HEK293 (cell line): ENCODE results near the gene RAB10.

Experiments used
- CTCF ChIP-seq: fragments of 450-650 bp; formaldehyde crosslinking; IDR thresholded peaks from 2 replicates; pipeline ENCODE4 v1.5.1; 2016; ENCODE audit warnings: missing biosample characterization, missing genetic modification characterization
- KLF8 ChIP-seq: fragments of 450-650 bp; formaldehyde crosslinking; IDR thresholded peaks from 2 replicates; pipeline ENCODE4 v1.5.1; 2016; ENCODE audit warnings: missing biosample characterization, missing genetic modification characterization
- TCF7L2 ChIP-seq: IDR thresholded peaks from 2 replicates; pipeline ENCODE4 v1.6.1; 2011; ENCODE audit warnings: low read depth, mild to moderate bottlenecking, inconsistent platforms, low read length, moderate library complexity, borderline replicate concordance
- ZNF121 ChIP-seq: fragments of 450-650 bp; formaldehyde crosslinking; IDR thresholded peaks from 2 replicates; pipeline ENCODE4 v1.5.1; 2016; ENCODE audit warnings: missing biosample characterization, missing genetic modification characterization
- ZNF221 ChIP-seq: fragments of 450-650 bp; formaldehyde crosslinking; IDR thresholded peaks from 2 replicates; pipeline ENCODE4 v1.5.1; 2017; ENCODE audit warnings: missing biosample characterization, missing genetic modification characterization, borderline replicate concordance
- ZNF530 ChIP-seq: fragments of 450-650 bp; formaldehyde crosslinking; IDR thresholded peaks from 2 replicates; pipeline ENCODE4 v1.5.1; 2016; ENCODE audit warnings: low read depth, missing biosample characterization, missing genetic modification characterization
- ZNF664 ChIP-seq: fragments of 450-650 bp; formaldehyde crosslinking; IDR thresholded peaks from 2 replicates; pipeline ENCODE4 v1.5.1; 2016; ENCODE audit warnings: missing biosample characterization, missing genetic modification characterization

- TF ChIP-seq ZNF221 (tag by site-specific recombination) = no peak
- TF ChIP-seq KLF8 = no peak
- TF ChIP-seq ZNF121 = no peak
- no peak for TF ChIP-seq CTCF (tag by site-specific recombination)
- no peak for TF ChIP-seq ZNF530
- TF ChIP-seq TCF7L2 = no peak
- TF ChIP-seq ZNF664 (tag by site-specific recombination) = no peak
These were observed 102.6 kb downstream of the RAB10 start for GRCh38 chr2:26136451-26136850.
